GM15510 (cell line): ENCODE data around the gene PLEKHA6.

Experiments used
- POLR2A ChIP-seq: IDR thresholded peaks from 3 replicates; pipeline ENCODE4 v1.6.1; 2011; ENCODE audit warnings: borderline replicate concordance; ENCODE audit not compliant: insufficient read length; ENCODE audit errors: extremely low read depth

The PLEKHA6 gene

DNA sequence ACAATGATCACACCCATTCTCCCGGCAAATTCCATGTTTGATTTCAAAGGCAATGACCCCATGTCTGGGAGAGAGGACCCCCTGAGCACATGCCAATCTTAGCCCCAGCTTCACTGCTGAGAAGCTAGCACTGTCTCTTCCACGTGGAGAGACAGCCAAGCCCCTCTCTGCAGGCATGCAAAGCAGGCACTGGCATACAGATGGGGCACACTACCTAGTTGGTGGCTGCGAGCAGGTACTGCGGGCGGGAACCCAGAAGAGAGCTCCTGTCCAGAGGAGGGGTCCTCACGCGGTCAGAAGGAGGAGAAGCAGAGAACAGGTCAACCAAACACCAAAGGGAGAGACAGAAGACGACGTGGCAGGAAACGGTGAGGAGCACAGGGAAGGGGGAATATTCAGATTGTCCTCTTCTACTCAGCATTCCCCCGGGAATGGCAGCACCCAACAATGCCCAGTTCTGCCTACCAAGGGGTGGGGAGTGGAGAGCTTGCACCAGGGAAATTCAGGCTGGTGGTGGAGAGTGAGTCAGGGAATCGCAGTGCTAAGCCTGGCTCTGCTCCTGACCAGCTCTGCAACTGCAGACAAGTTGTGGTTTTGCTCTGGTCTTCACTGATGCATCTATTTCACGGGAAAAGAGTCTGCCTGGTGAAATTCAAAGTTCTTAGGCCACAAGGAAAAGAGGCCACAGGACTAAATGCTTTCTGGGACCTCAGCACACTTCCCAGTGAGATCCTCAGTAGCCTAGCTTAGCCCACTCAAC is 97.8 kb downstream of the PLEKHA6 start:
- TF ChIP-seq POLR2A: no peak

DNA sequence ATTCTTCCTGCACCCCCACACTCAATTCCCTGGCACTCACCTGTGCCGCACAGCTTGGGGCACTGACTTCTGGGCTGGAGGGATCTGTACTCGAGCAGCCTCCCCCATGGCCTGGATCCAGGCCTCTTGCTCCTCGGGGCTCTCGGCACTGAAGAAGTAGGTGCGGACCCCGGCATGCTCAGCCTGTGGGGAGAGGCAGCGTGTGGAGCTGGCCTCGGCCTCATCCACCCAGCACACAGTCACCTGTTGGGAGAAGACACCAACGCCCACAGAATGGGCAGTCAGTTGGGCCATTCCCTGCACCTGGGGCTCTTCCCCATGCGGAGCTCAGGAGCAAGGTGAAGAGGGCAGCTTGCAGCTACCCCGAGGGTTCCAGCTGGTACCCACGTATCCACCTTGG is 98.5 kb downstream of the PLEKHA6 start:
- no peak for TF ChIP-seq POLR2A

DNA sequence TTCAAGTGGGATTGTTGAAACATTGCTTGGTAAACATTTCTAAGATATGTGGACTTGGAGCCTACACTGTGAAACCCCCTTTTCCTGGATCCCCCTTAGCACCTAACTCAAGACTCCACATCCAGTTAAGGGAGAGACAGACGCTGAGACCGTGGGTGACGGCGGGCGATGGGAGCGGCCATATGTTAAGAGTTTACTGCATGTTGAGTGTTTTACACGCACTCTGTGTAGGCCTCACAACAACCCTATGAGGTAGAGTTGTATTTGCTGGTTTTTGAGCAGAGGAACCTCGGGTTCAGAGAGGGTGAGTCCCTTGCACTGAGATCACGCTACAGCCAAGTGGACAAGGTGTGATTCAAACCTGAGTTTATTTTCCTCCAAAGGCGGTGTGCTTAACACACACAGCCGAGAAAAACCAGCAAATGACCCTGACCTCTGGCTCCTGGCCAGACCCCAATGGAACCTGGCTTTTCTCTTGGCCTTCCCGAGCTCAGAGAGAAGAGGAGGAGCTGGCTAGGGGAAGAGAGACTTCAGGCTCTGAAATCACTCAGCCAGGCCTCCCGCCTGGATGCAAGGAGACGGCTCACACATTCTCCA is 99.0 kb downstream of the PLEKHA6 start:
- no peak for TF ChIP-seq POLR2A

DNA sequence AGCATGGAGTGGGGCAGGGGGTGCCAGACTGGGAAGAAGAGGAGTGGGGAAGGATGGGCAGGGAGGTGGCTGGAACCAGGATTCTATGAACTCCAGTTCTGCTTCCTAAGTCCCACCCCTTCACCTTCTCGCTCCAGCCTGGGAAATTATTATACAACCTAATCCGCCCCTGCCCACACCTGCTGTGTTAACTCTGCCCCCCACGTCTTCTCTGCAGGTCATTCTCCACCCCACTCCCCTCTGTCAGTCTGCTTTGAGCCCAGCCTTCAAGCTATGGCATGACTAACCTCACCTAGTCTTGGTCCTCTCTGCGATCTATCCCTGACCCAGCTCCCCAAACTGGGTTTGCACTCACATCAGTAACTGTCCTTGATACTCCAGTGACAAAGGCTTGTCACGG is 99.9 kb downstream of the PLEKHA6 start:
- TF ChIP-seq POLR2A: no peak

DNA sequence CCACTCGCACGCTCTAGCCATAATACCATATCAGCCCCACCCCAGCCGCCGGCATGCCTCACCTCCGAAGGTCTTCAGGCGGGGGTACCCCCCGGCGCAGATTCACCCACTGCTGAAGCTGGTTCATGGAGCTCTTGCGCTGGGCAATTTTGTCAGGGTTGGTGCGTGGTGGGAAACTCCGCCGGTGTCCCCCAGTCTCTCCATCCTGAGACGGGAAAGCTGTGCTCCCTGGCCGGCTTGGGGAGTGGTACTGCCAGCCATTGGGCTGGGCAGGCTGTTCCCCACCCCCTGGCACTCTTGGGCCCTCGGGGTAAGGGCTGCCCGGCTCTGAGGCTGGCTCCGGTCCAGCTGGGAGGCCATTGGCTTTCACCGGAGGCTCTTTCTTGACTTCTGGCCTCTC is 100.5 kb downstream of the PLEKHA6 start:
- TF ChIP-seq POLR2A: no peak

DNA sequence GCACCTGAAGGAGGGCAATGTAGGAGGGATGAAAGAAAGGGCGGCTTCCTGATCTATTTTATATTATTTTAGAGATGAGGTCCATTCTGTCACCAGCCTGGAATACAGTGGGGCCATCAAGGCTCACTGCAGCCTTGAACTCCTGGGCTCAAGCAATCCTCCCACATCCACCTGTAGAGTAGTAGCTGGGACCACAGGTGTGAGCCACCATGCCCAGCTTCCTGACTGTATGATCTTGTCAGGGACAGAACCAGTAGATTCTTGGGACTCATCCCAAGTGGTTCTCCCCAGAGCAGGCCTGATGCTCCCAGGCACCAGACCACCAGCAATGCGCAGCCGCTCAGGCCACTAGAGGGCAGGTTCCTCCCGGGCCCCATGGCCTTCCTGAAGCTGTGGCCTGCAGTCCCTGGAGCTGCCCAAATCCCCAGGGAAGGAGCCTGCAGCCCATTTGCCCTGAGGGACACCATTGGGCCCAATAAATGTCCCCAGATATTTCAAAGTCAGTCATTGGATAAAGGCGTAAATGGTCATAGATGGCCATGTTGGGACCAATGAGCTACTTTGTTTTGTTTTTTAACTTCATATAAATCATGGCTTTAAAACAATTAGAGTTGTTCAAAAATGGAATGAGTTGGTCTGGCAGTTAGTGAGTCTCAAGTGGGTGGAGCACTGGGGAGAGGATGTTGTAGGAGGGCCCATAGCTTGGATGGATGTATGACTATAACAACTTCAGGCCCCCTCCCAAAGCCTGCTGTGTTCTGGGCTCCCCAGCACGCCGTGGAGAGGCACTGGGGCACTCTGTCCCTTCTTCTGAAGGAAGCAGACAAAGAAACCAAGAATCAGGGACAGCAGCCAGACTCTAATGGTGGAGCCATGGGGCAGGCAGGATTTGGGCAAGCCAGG is 101.3 kb downstream of the PLEKHA6 start:
- no peak for TF ChIP-seq POLR2A

DNA sequence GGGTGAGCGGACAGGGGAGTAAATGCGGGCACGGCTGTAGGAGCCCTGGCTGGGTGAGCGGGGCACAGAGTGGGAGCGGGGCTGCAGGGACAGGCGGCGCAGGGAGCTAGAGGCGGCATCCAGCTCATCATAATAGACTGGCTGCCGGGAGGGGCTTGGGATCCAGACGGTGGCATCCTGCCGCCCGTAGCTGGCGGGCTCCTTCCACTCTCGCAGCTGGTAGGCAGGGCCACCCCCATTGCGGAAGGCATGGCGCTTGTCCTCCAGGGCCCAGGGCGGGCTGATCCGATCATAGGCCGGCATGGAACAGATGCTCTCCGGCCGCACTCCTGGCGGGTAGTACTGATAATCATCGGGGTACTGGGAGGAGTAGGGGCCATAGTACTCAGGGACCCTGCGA is 102.3 kb downstream of the PLEKHA6 start:
- TF ChIP-seq POLR2A: no peak

DNA sequence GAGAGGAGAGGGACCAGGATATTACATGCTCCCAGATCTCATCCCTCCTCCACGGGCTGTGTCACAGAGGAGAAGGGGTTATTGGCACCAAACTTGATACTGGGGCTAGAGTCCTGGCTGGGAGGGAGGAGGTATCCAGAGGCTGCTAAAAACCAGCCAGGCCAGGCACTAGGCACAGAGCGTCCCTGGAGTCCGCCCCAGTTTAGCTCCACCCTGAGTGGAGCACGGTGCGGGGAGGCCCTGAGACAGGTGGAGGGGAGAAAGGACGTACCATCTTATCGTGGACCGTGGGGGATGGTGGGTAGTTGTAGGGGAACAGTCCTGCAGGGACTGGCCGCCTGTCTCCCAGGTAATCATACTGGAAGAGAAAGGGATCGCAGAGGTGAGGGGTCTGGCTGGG is 103.2 kb downstream of the PLEKHA6 start:
- no peak for TF ChIP-seq POLR2A

DNA sequence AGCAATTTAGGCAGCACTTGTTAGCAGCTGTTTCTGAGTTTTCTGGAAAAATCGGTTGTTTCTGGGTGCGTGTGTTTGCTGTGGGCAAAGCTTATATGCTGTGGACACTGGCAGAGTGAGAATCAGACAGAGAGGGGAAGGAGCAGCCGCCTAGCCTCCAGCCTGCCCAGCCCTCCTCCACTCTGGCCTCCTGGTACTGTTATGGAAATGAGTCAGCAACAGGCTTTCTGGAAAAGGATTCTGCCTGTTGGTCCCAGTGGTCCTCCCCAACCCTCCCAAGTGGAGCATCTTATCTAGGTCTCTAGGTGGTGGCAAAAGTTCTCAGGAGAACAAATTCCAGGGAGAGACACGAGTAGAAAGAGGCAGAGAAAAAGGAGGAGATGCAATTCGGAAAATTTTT is 103.8 kb downstream of the PLEKHA6 start:
- no peak for TF ChIP-seq POLR2A

DNA sequence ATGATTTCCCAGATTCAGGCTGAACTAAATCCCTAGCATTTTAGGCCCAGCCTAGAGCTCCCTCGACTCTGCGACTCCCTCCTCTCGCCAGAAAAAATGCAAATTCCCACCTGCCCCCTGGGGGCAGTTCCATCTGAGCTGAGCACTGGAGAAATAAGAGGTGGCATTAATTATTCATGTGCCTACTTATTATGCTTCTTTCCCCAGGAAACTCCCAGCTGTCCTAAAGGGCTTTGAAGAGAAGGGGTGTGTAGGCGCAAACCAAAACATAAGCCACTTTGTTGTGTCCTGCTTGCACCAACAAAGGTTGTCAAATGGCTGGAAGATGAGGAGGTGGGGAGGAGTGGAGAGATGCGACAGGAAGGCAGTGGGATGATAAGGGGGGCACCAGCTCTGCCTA is 104.5 kb downstream of the PLEKHA6 start:
- no peak for TF ChIP-seq POLR2A

DNA sequence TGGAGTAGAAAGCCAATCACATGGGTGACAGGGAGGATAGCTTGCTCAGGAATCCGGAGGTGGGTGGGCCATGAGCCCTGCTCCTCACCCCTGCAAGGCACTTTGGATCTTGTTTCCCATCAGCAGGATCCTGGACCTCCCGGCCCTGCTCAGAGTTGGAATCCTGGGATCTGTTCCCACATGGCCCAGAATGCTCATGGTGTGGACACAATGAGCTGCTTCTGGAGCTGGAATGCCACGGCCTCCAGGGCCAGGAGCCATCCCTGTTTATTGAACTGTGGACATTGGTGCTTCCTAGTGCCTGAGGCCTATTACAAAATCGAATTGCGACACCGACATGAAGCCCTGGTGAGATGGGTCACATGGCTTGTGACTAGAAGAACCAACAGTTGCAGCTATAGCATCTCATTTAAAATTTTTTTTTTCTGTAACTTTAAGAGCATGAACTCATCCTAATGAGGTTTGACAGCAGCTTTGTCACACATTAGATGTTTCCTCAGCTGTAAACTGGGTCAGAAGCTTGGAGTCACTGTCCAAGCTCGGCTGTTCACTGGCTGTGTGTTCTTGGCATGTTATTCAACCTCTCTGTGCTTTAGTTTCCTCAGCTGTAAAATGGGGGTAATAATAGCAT is 105.6 kb downstream of the PLEKHA6 start:
- TF ChIP-seq POLR2A: no peak

DNA sequence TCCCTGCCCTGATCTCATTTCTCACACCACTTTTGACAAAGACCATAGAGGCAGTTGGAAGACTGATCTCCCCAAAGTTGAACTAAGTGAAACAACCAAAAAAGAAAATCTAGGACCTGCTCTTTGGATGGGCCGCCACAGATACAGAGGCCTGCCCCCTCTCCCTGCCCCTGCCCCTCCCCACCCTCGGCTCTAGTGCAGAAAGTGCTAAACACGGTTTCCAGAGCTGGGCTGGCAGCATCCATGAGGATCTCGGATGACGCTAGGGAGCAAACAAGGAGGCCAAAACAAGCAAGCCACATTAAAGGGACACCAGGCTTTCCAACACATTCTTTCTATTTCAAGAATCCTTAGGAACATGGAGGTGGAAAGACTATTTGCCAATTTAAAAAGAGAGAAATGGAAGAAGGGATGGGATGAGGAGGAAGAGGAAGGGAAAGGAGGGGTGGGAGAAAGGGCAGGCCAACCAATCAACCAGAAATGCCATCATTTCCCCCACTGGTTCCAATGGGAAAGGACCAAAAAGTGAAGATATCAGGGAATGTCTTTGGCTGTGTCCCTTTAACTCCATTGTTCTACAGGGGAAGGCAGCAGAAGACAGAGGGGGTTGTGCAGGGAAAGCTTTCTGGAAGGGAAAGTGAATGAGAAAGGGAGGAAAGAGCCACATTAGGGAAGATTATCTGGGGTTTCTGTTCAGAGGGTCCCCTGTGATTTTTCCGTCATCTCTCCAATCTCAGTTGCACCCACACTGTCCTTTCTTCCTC is 107.6 kb downstream of the PLEKHA6 start:
- TF ChIP-seq POLR2A: no peak

DNA sequence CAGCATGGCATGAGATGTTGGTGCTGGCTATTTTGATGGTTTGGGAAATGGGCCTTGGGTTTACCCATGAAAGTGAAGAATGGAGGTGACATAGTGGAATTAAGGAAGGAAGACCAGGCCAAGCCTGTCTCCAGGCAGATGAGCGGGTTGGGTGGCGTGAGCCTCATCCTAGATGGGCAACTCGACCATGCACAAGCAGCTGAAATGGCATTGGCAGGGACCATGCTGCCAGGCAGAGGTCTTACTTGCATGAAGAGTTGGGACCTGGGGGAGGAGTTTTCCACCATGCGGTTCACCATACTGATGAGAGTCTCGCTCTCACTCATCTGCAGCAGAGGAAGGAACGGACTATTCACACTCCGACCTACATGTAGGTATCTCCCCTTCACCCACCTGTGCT is 108.4 kb downstream of the PLEKHA6 start:
- TF ChIP-seq POLR2A: no peak

DNA sequence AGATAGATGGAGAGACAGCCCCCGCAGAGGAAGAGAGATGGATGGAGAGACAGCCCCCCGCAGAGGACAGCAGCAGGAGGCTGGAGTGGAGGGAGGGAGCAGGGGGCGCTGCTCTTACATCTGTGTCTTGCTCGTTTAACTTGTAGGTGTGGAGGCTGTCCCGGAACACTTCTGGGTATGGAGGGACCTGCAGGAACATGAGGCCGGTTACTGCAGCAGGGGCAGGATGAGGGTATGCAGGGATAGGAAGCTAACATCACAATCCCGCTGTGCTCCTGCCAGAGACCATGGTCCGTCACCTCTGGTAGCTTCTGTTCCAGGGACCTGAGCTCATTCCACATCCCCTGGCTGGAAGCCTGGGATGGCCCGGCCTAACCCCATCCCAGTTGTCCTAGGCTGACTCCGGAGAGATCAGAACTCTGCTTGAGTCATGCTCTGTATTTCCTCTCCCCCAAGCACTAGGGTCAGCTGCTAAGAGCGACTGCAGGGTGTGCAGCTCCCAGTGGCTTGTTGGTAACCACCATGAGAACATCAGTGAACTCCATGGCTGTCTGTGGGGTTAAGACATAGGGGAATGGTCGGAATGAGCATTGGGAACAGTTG is 109.2 kb downstream of the PLEKHA6 start:
- TF ChIP-seq POLR2A: no peak
